Suprapubic skin (tissue), 3 donors: ENCODE results near the gene TMPRSS6.

Source experiments
- EP300 ChIP-seq: sonication (generic); formaldehyde crosslinking; IDR thresholded peaks from one replicate; pipeline ENCODE4 v1.6.1; 2017; ENCODE audit warnings: antibody characterized with exemption
- TF ChIP-seq, protein P1 (sequence below), 2 donors: fragments of 200-600 bp in 1 of 2; fragments of 450-650 bp in 1 of 2; sonication (generic) in 1 of 2; IDR thresholded peaks; one replicate each; pipeline ENCODE4 v1.5.1; 2016 to 2019; ENCODE audit warnings: antibody characterized with exemption in 2 of 2, mild to moderate bottlenecking in 1 of 2, moderate library complexity in 1 of 2

DNA sequence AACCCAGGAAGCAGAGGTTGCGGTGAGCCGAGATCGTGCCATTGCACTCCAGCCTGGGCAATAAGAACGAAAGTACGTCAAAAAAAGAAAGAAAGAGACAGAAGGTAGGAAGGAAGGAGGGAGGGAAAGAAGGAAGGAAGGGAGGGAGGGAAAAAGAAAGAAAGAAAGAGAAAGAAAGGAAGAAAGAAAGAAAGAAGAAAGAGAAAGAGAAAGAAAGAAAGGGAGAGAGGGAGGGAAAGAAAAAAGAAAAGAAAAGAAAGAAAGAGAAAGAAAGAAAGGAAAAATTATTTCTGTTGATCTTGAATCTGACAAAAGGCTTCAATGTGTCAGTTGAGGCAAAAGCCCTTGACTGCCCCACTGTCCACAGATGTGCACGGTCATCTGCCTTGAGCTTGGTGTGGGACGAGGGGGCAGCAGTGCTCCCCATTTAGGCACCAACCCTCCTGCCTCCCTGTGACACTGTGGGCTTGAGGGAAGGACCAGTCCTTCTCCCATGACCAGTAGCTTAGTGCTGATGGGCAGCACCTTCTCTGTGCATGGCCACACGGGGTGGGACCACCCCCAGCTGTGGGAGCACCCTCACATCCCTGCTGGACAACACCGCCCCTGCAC, 33.6 kb downstream of the TMPRSS6 start:
- TF ChIP-seq, protein P1, sequence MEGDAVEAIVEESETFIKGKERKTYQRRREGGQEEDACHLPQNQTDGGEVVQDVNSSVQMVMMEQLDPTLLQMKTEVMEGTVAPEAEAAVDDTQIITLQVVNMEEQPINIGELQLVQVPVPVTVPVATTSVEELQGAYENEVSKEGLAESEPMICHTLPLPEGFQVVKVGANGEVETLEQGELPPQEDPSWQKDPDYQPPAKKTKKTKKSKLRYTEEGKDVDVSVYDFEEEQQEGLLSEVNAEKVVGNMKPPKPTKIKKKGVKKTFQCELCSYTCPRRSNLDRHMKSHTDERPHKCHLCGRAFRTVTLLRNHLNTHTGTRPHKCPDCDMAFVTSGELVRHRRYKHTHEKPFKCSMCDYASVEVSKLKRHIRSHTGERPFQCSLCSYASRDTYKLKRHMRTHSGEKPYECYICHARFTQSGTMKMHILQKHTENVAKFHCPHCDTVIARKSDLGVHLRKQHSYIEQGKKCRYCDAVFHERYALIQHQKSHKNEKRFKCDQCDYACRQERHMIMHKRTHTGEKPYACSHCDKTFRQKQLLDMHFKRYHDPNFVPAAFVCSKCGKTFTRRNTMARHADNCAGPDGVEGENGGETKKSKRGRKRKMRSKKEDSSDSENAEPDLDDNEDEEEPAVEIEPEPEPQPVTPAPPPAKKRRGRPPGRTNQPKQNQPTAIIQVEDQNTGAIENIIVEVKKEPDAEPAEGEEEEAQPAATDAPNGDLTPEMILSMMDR (IDR thresholded peaks at IDR 0.05): no peak
- no peak for TF ChIP-seq EP300
